Neuron (in vitro differentiated cells): ENCODE measurements around the gene DNAH2.

Experiments used
- H2AFZ ChIP-seq: one replicate; pipeline ENCODE4 v1.6.1; 2013; ENCODE audit warnings: low read depth, mild to moderate bottlenecking, inconsistent platforms, low read length, moderate library complexity
- H3K27me3 ChIP-seq: one replicate; pipeline ENCODE4 v1.6.1; 2013; ENCODE audit warnings: low read length; ENCODE audit not compliant: insufficient read depth
- H3K36me3 ChIP-seq: one replicate; pipeline ENCODE4 v1.6.1; 2013; ENCODE audit warnings: low read length; ENCODE audit not compliant: insufficient read depth
- H3K4me1 ChIP-seq: one replicate; pipeline ENCODE4 v1.6.1; 2013; ENCODE audit warnings: low read length; ENCODE audit not compliant: insufficient read depth
- H3K4me3 ChIP-seq: 2 replicates; pipeline ENCODE4 v1.5.1; 2013; ENCODE audit warnings: mild to moderate bottlenecking, low read length, moderate library complexity
- H3K9me3 ChIP-seq: one replicate; pipeline ENCODE4 v1.6.1; 2013; ENCODE audit warnings: low read length

DNAH2 gene

GRCh38 chr17:7750321-7750821, 32.8 kb downstream of the DNAH2 start:
- no peak overlapping the region for H3K4me3 ChIP-seq
- peaks cover 7% of the 10 kb centered on the region for H3K27me3 ChIP-seq
- peaks cover 2% of the 10 kb centered on the region for H3K9me3 ChIP-seq
- H3K4me1 ChIP-seq: peaks cover 4% of the 10 kb centered on the region
- H3K36me3 ChIP-seq: no peaks in the 10 kb centered on the region
- H2AFZ ChIP-seq: no peak overlapping the region

GRCh38 chr17:7754656-7755055, 37.1 kb downstream of the DNAH2 start:
- Histone ChIP-seq H3K9me3 (peaks cover 2% of the 10 kb centered on the region), H3K4me3 (no peak overlapping the region), H3K36me3 (no peaks in the 10 kb centered on the region), H3K4me1 (no peaks in the 10 kb centered on the region), H2AFZ (no peak overlapping the region), H3K27me3 (peaks cover 5% of the 10 kb centered on the region)

- peaks cover 5% of the 10 kb centered on the region for H3K27me3 ChIP-seq
These were observed 37.7 kb downstream of the DNAH2 start for GRCh38 chr17:7755095-7755890.

GRCh38 chr17:7756968-7757367, 39.4 kb downstream of the DNAH2 start:
- Histone ChIP-seq H3K27me3 (peaks cover 5% of the 10 kb centered on the region), H3K4me1 (no peaks in the 10 kb centered on the region), H3K9me3 (no peaks in the 10 kb centered on the region), H3K36me3 (no peaks in the 10 kb centered on the region), H3K4me3 (no peak overlapping the region), H2AFZ (no peak overlapping the region)

More at GRCh38 chr17:7755095-7755890, 37.7 kb downstream of the DNAH2 start:
- H3K9me3 ChIP-seq: peaks cover 1% of the 10 kb centered on the region
- H3K4me3 ChIP-seq: no peak overlapping the region
- no peaks in the 10 kb centered on the region for H3K36me3 ChIP-seq
- H3K4me1 ChIP-seq: no peaks in the 10 kb centered on the region
- H2AFZ ChIP-seq: no peak overlapping the region

- H3K36me3 ChIP-seq: no peaks in the 10 kb centered on the region
- H3K4me3 ChIP-seq: no peak overlapping the region
- peaks cover 5% of the 10 kb centered on the region for H3K4me1 ChIP-seq
- peaks cover 2% of the 10 kb centered on the region for H3K9me3 ChIP-seq
- H3K27me3 ChIP-seq: no peaks in the 10 kb centered on the region
- H2AFZ ChIP-seq: no peak overlapping the region
These were observed 46.4 kb downstream of the DNAH2 start for GRCh38 chr17:7763919-7764318.

GRCh38 chr17:7767004-7767403, 49.5 kb downstream of the DNAH2 start:
- H3K36me3 ChIP-seq: no peaks in the 10 kb centered on the region
- no peak overlapping the region for H2AFZ ChIP-seq
- no peaks in the 10 kb centered on the region for H3K27me3 ChIP-seq
- no peak overlapping the region for H3K4me3 ChIP-seq
- H3K4me1 ChIP-seq: peaks cover 5% of the 10 kb centered on the region
- peaks cover 2% of the 10 kb centered on the region for H3K9me3 ChIP-seq

GRCh38 chr17:7767405-7768021, 50.0 kb downstream of the DNAH2 start:
- H2AFZ ChIP-seq: no peak overlapping the region
- H3K36me3 ChIP-seq: no peaks in the 10 kb centered on the region
- H3K4me1 ChIP-seq: peaks cover 5% of the 10 kb centered on the region
- H3K27me3 ChIP-seq: no peaks in the 10 kb centered on the region
- peaks cover 1% of the 10 kb centered on the region for H3K9me3 ChIP-seq
- no peak overlapping the region for H3K4me3 ChIP-seq

- H3K27me3 ChIP-seq: no peaks in the 10 kb centered on the region
- no peaks in the 10 kb centered on the region for H3K9me3 ChIP-seq
- H3K4me3 ChIP-seq: no peak overlapping the region
- peaks cover 5% of the 10 kb centered on the region for H3K4me1 ChIP-seq
- H3K36me3 ChIP-seq: no peaks in the 10 kb centered on the region
- H2AFZ ChIP-seq: no peak overlapping the region
These were observed 52.3 kb downstream of the DNAH2 start for GRCh38 chr17:7769854-7770253.

- H3K4me3 ChIP-seq: no peak overlapping the region
- H3K9me3 ChIP-seq: peaks cover 4% of the 10 kb centered on the region
- H2AFZ ChIP-seq: no peak overlapping the region
- H3K36me3 ChIP-seq: no peaks in the 10 kb centered on the region
- H3K4me1 ChIP-seq: no peaks in the 10 kb centered on the region
- peaks cover 3% of the 10 kb centered on the region for H3K27me3 ChIP-seq
These were observed 56.5 kb downstream of the DNAH2 start for GRCh38 chr17:7774055-7774521.

- no peak overlapping the region for H3K4me3 ChIP-seq
- H2AFZ ChIP-seq: no peak overlapping the region
- no peaks in the 10 kb centered on the region for H3K4me1 ChIP-seq
- peaks cover 4% of the 10 kb centered on the region for H3K9me3 ChIP-seq
- peaks cover 7% of the 10 kb centered on the region for H3K27me3 ChIP-seq
- H3K36me3 ChIP-seq: no peaks in the 10 kb centered on the region
These were observed 57.5 kb downstream of the DNAH2 start for GRCh38 chr17:7775051-7775450.

GRCh38 chr17:7777017-7777416, 59.5 kb downstream of the DNAH2 start:
- H3K4me1 ChIP-seq: no peaks in the 10 kb centered on the region

GRCh38 chr17:7780736-7781135, 63.2 kb downstream of the DNAH2 start:
- H3K4me1 ChIP-seq: no peaks in the 10 kb centered on the region
- peaks cover 14% of the 10 kb centered on the region for H3K27me3 ChIP-seq
- H3K36me3 ChIP-seq: no peaks in the 10 kb centered on the region
- peaks cover 4% of the 10 kb centered on the region for H3K9me3 ChIP-seq
- no peak overlapping the region for H2AFZ ChIP-seq
- H3K4me3 ChIP-seq: no peak overlapping the region

More at GRCh38 chr17:7777017-7777416, 59.5 kb downstream of the DNAH2 start:
- Histone ChIP-seq H3K4me3 (no peak overlapping the region), H3K9me3 (peaks cover 4% of the 10 kb centered on the region), H3K36me3 (no peaks in the 10 kb centered on the region), H3K27me3 (peaks cover 14% of the 10 kb centered on the region), H2AFZ (no peak overlapping the region)

GRCh38 chr17:7781429-7781828, 63.9 kb downstream of the DNAH2 start:
- Histone ChIP-seq H3K9me3 (peaks cover 4% of the 10 kb centered on the region), H2AFZ (no peak overlapping the region), H3K27me3 (peaks cover 14% of the 10 kb centered on the region), H3K4me1 (no peaks in the 10 kb centered on the region), H3K4me3 (no peak overlapping the region), H3K36me3 (no peaks in the 10 kb centered on the region)
